ENCODE measurements around the gene SYNE2. TPM values are rescaled to one million over a fixed set of nuclear protein-coding genes. Genes with fewer than 3 reads are reported as not detected.

SYNE2 gene
- total RNA-seq, 1 donor from 2014 or later, result 105 TPM

DNA sequence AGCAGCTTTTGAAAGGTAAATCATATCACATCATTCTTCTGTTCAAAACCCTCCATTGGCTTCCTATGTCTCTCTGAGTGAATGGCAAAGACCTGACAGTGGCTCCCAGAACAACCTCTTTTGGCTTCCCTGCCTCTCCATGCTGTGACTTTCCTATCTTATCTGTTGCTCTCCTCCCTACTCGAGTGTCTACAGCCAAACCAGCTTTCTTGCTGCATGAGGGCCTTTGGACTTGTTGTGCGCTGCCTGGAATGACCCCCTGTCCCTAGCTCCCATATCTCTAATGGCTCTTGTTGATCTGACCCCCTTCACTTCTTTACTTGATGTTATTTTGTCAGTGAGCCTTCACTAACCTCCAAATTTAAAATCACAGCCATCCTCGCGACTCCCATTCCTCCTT, 2.5 kb downstream of the SYNE2 start:
- Histone ChIP-seq H3K9me3 (ENCODE audit: low read depth) (no peaks in the 10 kb centered on the region), H3K4me2 (peak overlapping the region; percentile 97), H2AFZ (replicated peaks) (no peak overlapping the region), H3F3A (ENCODE audit: low read depth) (peaks cover 26% of the 10 kb centered on the region), H3K9ac (no peak overlapping the region), H4K20me1 (ENCODE audit: low read depth) (peaks cover 50% of the 10 kb centered on the region), H3K79me2 (ENCODE audit: low read depth) (peaks cover 69% of the 10 kb centered on the region), H3K4me3 (no peak overlapping the region), H3K4me1 (peaks cover 13% of the 10 kb centered on the region), H3K27ac (no peak overlapping the region), H3K27me3 (peaks cover 12% of the 10 kb centered on the region), H3K36me3 (no peaks in the 10 kb centered on the region)
- Mint-ChIP-seq H3K9me3 (no peaks in the 10 kb centered on the region), H3K4me3 (peak overlapping the region; percentile 65), H3K36me3 (peaks cover 7% of the 10 kb centered on the region), H3K27me3 (ENCODE audit: insufficient read depth, low read depth) (peaks cover 10% of the 10 kb centered on the region), H3K27ac (no peak overlapping the region), H3K4me1 (peaks cover 27% of the 10 kb centered on the region)
- no peak for DNase-seq (ENCODE audit: low spot score)
- no peak for TF ChIP-seq EZH2phosphoT487 (IDR thresholded peaks at IDR 0.05)
- no peak for TF ChIP-seq EZH2 (IDR thresholded peaks at IDR 0.05)
- TF ChIP-seq, protein P1, sequence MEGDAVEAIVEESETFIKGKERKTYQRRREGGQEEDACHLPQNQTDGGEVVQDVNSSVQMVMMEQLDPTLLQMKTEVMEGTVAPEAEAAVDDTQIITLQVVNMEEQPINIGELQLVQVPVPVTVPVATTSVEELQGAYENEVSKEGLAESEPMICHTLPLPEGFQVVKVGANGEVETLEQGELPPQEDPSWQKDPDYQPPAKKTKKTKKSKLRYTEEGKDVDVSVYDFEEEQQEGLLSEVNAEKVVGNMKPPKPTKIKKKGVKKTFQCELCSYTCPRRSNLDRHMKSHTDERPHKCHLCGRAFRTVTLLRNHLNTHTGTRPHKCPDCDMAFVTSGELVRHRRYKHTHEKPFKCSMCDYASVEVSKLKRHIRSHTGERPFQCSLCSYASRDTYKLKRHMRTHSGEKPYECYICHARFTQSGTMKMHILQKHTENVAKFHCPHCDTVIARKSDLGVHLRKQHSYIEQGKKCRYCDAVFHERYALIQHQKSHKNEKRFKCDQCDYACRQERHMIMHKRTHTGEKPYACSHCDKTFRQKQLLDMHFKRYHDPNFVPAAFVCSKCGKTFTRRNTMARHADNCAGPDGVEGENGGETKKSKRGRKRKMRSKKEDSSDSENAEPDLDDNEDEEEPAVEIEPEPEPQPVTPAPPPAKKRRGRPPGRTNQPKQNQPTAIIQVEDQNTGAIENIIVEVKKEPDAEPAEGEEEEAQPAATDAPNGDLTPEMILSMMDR (IDR thresholded peaks at IDR 0.05), result no peak

DNA sequence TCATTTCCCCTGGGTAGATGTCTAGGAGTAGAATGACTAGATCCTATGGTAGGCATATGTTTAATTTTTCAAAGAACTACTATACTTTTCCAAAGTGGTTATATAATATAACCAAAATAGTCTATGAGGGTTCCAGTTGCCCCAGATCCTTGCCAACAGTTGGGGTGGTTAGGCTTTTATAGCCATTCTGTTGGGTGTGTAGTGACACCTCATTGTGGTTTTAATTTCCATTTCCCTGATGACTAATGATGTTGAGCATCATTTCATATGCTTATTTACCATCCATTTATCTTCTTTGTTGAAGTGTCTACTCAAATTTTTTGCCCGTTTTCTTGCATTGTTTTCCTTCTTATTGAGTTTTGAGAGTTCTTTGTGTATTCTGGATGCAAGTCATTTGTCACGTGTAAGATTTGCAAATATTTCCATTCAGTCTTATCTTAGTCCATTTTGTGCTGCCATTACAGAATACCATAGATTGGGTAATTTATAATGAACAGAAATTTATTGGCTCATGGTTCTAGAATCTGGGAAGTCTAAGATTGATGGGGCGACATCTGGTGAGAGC, 4.7 kb downstream of the SYNE2 start:
- H3K27me3 ChIP-seq, result no peaks in the 10 kb centered on the region
- Mint-ChIP-seq H3K4me1 (peaks cover 23% of the 10 kb centered on the region), H3K9me3 (no peaks in the 10 kb centered on the region), H3K27ac (no peak overlapping the region), H3K4me3 (no peak overlapping the region), H3K27me3 (ENCODE audit: insufficient read depth, low read depth) (peaks cover 4% of the 10 kb centered on the region), H3K36me3 (peaks cover 7% of the 10 kb centered on the region)
- H3K27ac ChIP-seq, result no peak overlapping the region
- DNase-seq (ENCODE audit: low spot score), result no peak
- H3K36me3 ChIP-seq, result no peaks in the 10 kb centered on the region
- no peak overlapping the region for H3K4me3 ChIP-seq
- TF ChIP-seq EZH2phosphoT487 (IDR thresholded peaks at IDR 0.05), result no peak
- TF ChIP-seq, protein P1 (IDR thresholded peaks at IDR 0.05), result no peak
- no peak for TF ChIP-seq EZH2 (IDR thresholded peaks at IDR 0.05)
- no peak overlapping the region for H2AFZ ChIP-seq (replicated peaks)
- peaks cover 13% of the 10 kb centered on the region for H3K4me1 ChIP-seq
- peaks cover 92% of the 10 kb centered on the region for H3K79me2 ChIP-seq (ENCODE audit: low read depth)
- H3K9ac ChIP-seq, result no peak overlapping the region
- H3F3A ChIP-seq (ENCODE audit: low read depth), result peaks cover 21% of the 10 kb centered on the region
- H3K9me3 ChIP-seq (ENCODE audit: low read depth), result no peaks in the 10 kb centered on the region
- H3K4me2 ChIP-seq, result no peak overlapping the region
- H4K20me1 ChIP-seq (ENCODE audit: low read depth), result peaks cover 72% of the 10 kb centered on the region

DNA sequence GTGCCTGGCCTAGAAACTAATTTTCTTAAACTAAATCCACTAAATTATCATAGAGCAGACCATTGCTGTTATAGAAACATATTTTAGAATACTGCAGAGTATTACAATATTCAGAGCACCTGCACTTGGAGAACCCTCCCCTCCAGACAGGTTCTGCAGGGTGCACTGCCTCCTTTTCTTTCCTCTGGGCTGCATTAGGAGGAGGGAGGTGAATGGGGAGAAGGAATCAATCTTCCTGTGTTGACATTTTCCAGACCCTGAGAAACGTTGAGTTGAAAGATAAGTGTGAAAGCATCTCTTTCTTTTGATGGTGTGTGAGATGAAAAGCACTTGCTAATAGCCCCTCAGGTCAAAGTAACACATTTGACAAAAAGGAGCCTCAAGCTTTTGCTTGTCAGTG, 7.3 kb downstream of the SYNE2 start:
- H3K27ac ChIP-seq, result no peak overlapping the region
- no peaks in the 10 kb centered on the region for H3K27me3 ChIP-seq
- H3K4me3 Mint-ChIP-seq, result no peak overlapping the region
- peaks cover 77% of the 10 kb centered on the region for H4K20me1 ChIP-seq (ENCODE audit: low read depth)
- no peaks in the 10 kb centered on the region for H3K9me3 Mint-ChIP-seq
- H3K4me2 ChIP-seq, result no peak overlapping the region
- peaks cover 96% of the 10 kb centered on the region for H3K79me2 ChIP-seq (ENCODE audit: low read depth)
- TF ChIP-seq EZH2 (IDR thresholded peaks at IDR 0.05) (no peak), EZH2phosphoT487 (IDR thresholded peaks at IDR 0.05) (no peak)
- TF ChIP-seq, protein P1 (IDR thresholded peaks at IDR 0.05), result no peak
- H3K9ac ChIP-seq, result no peak overlapping the region
- no peak overlapping the region for H3K27ac Mint-ChIP-seq
- H3K36me3 ChIP-seq, result no peaks in the 10 kb centered on the region
- DNase-seq (ENCODE audit: low spot score), result no peak
- H2AFZ ChIP-seq (replicated peaks), result no peak overlapping the region
- H3K36me3 Mint-ChIP-seq, result peaks cover 7% of the 10 kb centered on the region
- peaks cover 17% of the 10 kb centered on the region for H3K4me1 Mint-ChIP-seq
- H3K4me1 ChIP-seq, result peaks cover 2% of the 10 kb centered on the region
- no peak overlapping the region for H3K4me3 ChIP-seq
- no peaks in the 10 kb centered on the region for H3K9me3 ChIP-seq (ENCODE audit: low read depth)
- peaks cover 2% of the 10 kb centered on the region for H3F3A ChIP-seq (ENCODE audit: low read depth)
- H3K27me3 Mint-ChIP-seq (ENCODE audit: insufficient read depth, low read depth), result peaks cover 2% of the 10 kb centered on the region

All from neural progenitor cell (in vitro differentiated cells).